HL-60/S4 (cell line): Measurements from ENCODE around the gene PWWP2B.

Experiments
- in situ Hi-C: fragments of 300-500 bp; cut with MboI; formaldehyde crosslinking; loops from 2 replicates; pipeline ENCODE4 v1.14.3; 2022; ENCODE audit warnings: low sequenced_read_pairs

The PWWP2B gene

GRCh38 chr10:132452216-132452650, 55.2 kb downstream of the PWWP2B start:
- in situ Hi-C loops = loop anchor here (5.0 to 25.0 kb wide), 3 partner anchors 183 to 410 kb away; no protein-coding TSS in a partner anchor

- in situ Hi-C loops = loop anchor here (5.0 to 25.0 kb wide), 3 partner anchors 182 to 409 kb away; no protein-coding TSS in a partner anchor
Measured at GRCh38 chr10:132452651-132453469, 55.9 kb downstream of the PWWP2B start.

GRCh38 chr10:132453470-132453861, 56.5 kb downstream of the PWWP2B start:
- in situ Hi-C loops = loop anchor here (5.0 to 25.0 kb wide), 3 partner anchors 181 to 409 kb away; no protein-coding TSS in a partner anchor

GRCh38 chr10:132454296-132455198, 57.5 kb downstream of the PWWP2B start:
- in situ Hi-C loops = loop anchor here (5.0 to 25.0 kb wide), 3 partner anchors 180 to 408 kb away; no protein-coding TSS in a partner anchor

- in situ Hi-C loops = loop anchor here (10.0 to 25.0 kb wide), 2 partner anchors 179 to 407 kb away; no protein-coding TSS in a partner anchor
Measured at GRCh38 chr10:132455441-132455971, 58.5 kb downstream of the PWWP2B start.

GRCh38 chr10:132455986-132456847, 59.2 kb downstream of the PWWP2B start:
- in situ Hi-C loops = loop anchor here (10.0 to 25.0 kb wide), 2 partner anchors 179 to 406 kb away; no protein-coding TSS in a partner anchor

- in situ Hi-C loops = loop anchor here (10.0 to 25.0 kb wide), 2 partner anchors 178 to 405 kb away; no protein-coding TSS in a partner anchor
Measured at GRCh38 chr10:132456881-132457280, 59.9 kb downstream of the PWWP2B start.

GRCh38 chr10:132457328-132458070, 60.5 kb downstream of the PWWP2B start:
- in situ Hi-C loops = loop anchor here (10.0 to 25.0 kb wide), 2 partner anchors 177 to 405 kb away; no protein-coding TSS in a partner anchor

GRCh38 chr10:132458071-132458585, 61.1 kb downstream of the PWWP2B start:
- in situ Hi-C loops = loop anchor here (10.0 to 25.0 kb wide), 2 partner anchors 177 to 404 kb away; no protein-coding TSS in a partner anchor

GRCh38 chr10:132458586-132459300, 61.7 kb downstream of the PWWP2B start:
- in situ Hi-C loops = loop anchor here (10.0 to 25.0 kb wide), 2 partner anchors 176 to 404 kb away; no protein-coding TSS in a partner anchor

- in situ Hi-C loops = loop anchor here (10.0 to 25.0 kb wide), 2 partner anchors 175 to 403 kb away; no protein-coding TSS in a partner anchor
Measured at GRCh38 chr10:132459301-132460003, 62.5 kb downstream of the PWWP2B start.

- in situ Hi-C loops = loop anchor here (25.0 kb wide), 1 partner anchor 402 kb away; no protein-coding TSS in a partner anchor
Measured at GRCh38 chr10:132460071-132460470, 63.1 kb downstream of the PWWP2B start.

GRCh38 chr10:132460691-132461090, 63.7 kb downstream of the PWWP2B start:
- in situ Hi-C loops = loop anchor here (25.0 kb wide), 1 partner anchor 402 kb away; no protein-coding TSS in a partner anchor

GRCh38 chr10:132461103-132461682, 64.2 kb downstream of the PWWP2B start:
- in situ Hi-C loops = loop anchor here (25.0 kb wide), 1 partner anchor 401 kb away; no protein-coding TSS in a partner anchor

GRCh38 chr10:132461683-132462231, 64.8 kb downstream of the PWWP2B start:
- in situ Hi-C loops = loop anchor here (25.0 kb wide), 1 partner anchor 401 kb away; no protein-coding TSS in a partner anchor
